Measurements from ENCODE around the gene WSCD1. TPM values are rescaled to one million over a fixed set of nuclear protein-coding genes. Genes with fewer than 3 reads are reported as not detected.
A peak's percentile ranks its signal among the peaks of the same experiment; 100 is the strongest.

Gene WSCD1
- total RNA-seq, 6 donors from 2014 or later = 1.0 to 17.5 (median 3.8) TPM

DNA sequence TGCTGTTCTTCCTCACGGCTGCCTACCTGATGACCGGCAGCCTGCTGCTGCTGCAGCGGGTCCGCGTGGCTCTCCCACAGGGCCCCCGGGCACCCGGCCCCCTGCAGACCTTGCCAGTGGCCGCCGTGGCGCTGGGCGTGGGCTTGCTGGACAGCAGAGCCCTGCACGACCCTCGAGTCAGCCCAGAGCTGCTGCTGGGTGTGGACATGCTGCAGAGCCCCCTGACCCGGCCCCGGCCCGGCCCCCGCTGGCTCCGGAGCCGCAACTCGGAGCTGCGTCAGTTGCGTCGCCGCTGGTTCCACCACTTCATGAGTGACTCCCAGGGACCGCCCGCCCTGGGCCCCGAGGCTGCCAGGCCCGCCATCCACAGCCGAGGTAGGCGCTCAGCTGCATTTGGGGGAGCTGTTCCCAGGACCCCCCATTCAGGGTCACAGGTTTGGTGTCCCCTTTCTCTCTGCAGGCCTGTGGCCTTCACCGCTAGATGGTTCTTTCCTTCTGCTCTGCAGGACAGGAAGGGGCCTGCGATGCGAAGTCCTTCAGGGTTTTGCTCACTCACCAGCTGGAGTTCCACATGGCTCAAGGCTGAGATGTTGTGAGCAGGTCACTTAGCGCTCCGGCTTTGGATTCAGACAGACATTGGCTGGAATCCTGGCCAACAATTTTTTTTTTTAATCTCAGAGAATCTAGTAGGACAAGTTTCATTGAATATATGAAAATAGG is 10.7 kb downstream of the WSCD1 start:
- Histone ChIP-seq H3K4me1 (no peaks in the 10 kb centered on the region), H3K4me3 (no peak overlapping the region), H3K9me3 (no peaks in the 10 kb centered on the region), H3K27me3 (no peaks in the 10 kb centered on the region), H3K27ac (no peak overlapping the region), H3K36me3 (no peaks in the 10 kb centered on the region)
- DNase-seq (peak in 1 of 2 donors; percentile 85), ATAC-seq (ENCODE audit: low FRiP score in 2 of 2) (no peak)
- TF ChIP-seq POLR2A (IDR thresholded peaks at IDR 0.05) (no peak), POLR2AphosphoS5 (IDR thresholded peaks at IDR 0.05) (no peak), EP300 (IDR thresholded peaks at IDR 0.05) (no peak)
- TF ChIP-seq, protein P1, sequence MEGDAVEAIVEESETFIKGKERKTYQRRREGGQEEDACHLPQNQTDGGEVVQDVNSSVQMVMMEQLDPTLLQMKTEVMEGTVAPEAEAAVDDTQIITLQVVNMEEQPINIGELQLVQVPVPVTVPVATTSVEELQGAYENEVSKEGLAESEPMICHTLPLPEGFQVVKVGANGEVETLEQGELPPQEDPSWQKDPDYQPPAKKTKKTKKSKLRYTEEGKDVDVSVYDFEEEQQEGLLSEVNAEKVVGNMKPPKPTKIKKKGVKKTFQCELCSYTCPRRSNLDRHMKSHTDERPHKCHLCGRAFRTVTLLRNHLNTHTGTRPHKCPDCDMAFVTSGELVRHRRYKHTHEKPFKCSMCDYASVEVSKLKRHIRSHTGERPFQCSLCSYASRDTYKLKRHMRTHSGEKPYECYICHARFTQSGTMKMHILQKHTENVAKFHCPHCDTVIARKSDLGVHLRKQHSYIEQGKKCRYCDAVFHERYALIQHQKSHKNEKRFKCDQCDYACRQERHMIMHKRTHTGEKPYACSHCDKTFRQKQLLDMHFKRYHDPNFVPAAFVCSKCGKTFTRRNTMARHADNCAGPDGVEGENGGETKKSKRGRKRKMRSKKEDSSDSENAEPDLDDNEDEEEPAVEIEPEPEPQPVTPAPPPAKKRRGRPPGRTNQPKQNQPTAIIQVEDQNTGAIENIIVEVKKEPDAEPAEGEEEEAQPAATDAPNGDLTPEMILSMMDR (IDR thresholded peaks at IDR 0.05) = no peak
- WGBS, 2 donors = 96 to 98% methylated on average over 10 to 35 of the region's 35 CpGs

DNA sequence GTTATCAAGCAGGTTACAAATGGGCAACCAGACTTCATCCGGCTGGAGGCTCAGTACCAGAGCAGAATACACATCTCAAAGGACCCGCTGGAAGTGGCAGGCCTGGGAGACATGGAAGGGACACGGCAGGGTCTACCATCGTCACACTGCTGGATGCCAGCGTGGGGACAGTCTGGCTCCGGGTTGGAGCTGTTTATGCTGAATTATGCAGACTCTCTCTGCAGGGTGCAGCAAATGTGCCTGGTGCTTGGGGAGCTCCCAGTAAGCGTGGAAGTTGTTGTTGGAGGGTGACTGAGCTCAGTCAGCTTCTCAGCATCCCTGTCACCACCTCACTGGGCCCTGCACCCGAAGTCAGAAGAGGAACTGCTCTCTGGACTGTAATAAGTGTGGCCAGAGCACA is 12.2 kb downstream of the WSCD1 start:
- Histone ChIP-seq H3K36me3 (no peaks in the 10 kb centered on the region), H3K4me3 (no peak overlapping the region), H3K4me1 (no peaks in the 10 kb centered on the region), H3K27me3 (no peaks in the 10 kb centered on the region), H3K27ac (no peak overlapping the region), H3K9me3 (no peaks in the 10 kb centered on the region)
- 83 to 88% methylated on average over 4 to 8 of the region's 8 CpGs for WGBS, 2 donors
- DNase-seq (no peak), ATAC-seq (ENCODE audit: low FRiP score in 2 of 2) (no peak)
- TF ChIP-seq POLR2A (IDR thresholded peaks at IDR 0.05) (no peak), EP300 (IDR thresholded peaks at IDR 0.05) (no peak), POLR2AphosphoS5 (IDR thresholded peaks at IDR 0.05) (no peak)
- TF ChIP-seq, protein P1 (IDR thresholded peaks at IDR 0.05) = no peak

DNA sequence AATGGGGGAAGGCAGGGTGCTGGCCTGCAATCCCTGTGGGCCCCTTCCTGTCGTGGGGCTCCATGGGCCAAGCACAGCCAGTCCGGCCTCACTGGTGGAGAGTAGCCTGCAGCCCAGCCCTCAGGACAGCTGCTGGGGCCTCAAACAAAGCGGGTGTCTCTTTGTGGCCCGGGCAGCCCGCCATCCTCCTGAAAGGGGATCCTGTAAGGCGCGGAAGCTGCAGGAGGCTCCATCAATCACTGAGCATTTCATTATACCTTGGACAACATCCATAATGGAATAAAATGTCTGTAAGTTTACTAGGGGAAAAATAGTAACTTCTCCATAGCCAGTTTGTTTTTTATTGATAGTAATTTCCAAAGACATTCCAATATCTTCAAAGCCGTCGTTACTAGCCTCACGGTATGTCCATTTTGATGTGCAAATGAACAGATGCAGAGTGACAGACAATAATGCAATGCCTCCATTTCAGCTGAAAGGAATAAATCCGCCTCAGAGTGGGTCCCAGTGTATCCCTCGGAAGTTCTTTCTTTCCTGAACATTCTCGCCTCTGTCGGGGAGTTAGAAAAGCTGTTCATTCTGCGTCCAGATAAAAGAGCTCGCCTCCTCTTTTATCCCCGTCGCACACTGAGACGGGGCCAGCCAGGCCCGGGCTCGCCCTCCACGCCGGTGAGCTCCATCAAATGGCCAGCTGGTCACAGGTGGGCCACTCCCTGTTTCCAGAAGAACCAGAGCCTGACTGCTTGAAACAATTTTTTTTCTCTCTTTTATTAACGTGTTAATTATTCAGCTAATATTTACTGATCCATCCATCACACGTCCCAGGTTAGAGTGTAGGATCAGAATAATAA is 14.4 kb downstream of the WSCD1 start:
- Histone ChIP-seq H3K27me3 (no peaks in the 10 kb centered on the region), H3K4me3 (no peak overlapping the region), H3K4me1 (no peaks in the 10 kb centered on the region), H3K36me3 (no peaks in the 10 kb centered on the region), H3K27ac (no peak overlapping the region), H3K9me3 (no peaks in the 10 kb centered on the region)
- TF ChIP-seq EP300 (IDR thresholded peaks at IDR 0.05) (no peak), POLR2A (IDR thresholded peaks at IDR 0.05) (no peak), POLR2AphosphoS5 (IDR thresholded peaks at IDR 0.05) (no peak)
- TF ChIP-seq, protein P1 (IDR thresholded peaks at IDR 0.05) = no peak
- DNase-seq (no peak), ATAC-seq (ENCODE audit: low FRiP score in 2 of 2) (no peak)
- 81 to 84% methylated on average over 25 of the region's 25 CpGs for WGBS, 2 donors

DNA sequence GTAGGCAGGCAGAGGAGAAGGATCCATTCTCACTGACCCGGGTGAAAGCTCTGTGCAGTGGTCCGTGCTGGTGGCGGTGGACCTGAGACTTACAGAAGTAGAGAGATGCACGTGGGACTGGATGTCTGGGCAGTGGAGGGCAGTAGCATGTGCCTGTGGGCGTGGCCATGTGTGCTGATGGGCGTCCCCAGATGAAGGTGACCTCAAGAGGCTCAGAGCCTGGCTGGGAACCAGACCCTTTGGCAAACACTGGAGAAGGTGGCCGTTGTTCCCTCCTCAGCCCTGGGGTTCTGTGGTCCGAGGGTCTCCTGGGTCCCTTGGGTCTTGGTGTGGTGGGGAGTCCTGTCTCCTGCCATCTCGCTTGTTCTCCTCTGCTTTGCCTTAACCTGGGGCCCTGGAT is 15.6 kb downstream of the WSCD1 start:
- H3K4me1 ChIP-seq = no peaks in the 10 kb centered on the region
- no peak for DNase-seq
- ATAC-seq (ENCODE audit: low FRiP score in 2 of 2) = no peak
- H3K36me3 ChIP-seq = no peaks in the 10 kb centered on the region
- H3K4me3 ChIP-seq = no peak overlapping the region
- 70 to 76% methylated on average over 9 of the region's 9 CpGs for WGBS, 2 donors
- TF ChIP-seq EP300 (IDR thresholded peaks at IDR 0.05) = no peak
- no peak for TF ChIP-seq POLR2A (IDR thresholded peaks at IDR 0.05)
- no peak for TF ChIP-seq POLR2AphosphoS5 (IDR thresholded peaks at IDR 0.05)
- TF ChIP-seq, protein P1 (IDR thresholded peaks at IDR 0.05) = no peak
- no peak overlapping the region for H3K27ac ChIP-seq
- H3K27me3 ChIP-seq = no peaks in the 10 kb centered on the region
- no peaks in the 10 kb centered on the region for H3K9me3 ChIP-seq

Data from upper lobe of left lung (tissue), 6 donors.